Ramos (cell line): Measurements from ENCODE around the gene SMCO1.
"Not testable (repeated sequence)": the region's sequence is repeated elsewhere in the genome, so short reads cannot be mapped to it uniquely, and the experiment has no call there.

Experiments used
- in situ Hi-C: fragments of 300-500 bp; cut with MboI; formaldehyde crosslinking; loops from one replicate; pipeline ENCODE4 v1.14.3; 2022; ENCODE audit warnings: low sequenced_read_pairs; ENCODE audit not compliant: unreplicated experiment

Gene SMCO1

GRCh38 chr3:196514913-196515621, at the start of gene SMCO1:
Gene SMCO1 (minus strand): TSS chr3:196515346. CDS start chr3:196515209, 137 bp downstream.
- in situ Hi-C loops = loop anchor here (10.0 kb wide), 1 partner anchor 490 kb away; no protein-coding TSS in a partner anchor

GRCh38 chr3:196563721-196564225, 48.6 kb upstream of the SMCO1 start:
- in situ Hi-C loops = no loop called here

- in situ Hi-C loops = no loop called here
These were observed 44.7 kb upstream of the SMCO1 start for GRCh38 chr3:196559826-196560225.

- in situ Hi-C loops = no loop called here
These were observed 43.3 kb upstream of the SMCO1 start for GRCh38 chr3:196558476-196558875.

GRCh38 chr3:196557236-196557635, 42.1 kb upstream of the SMCO1 start:
- in situ Hi-C loops = no loop called here

GRCh38 chr3:196555295-196555694, 40.1 kb upstream of the SMCO1 start:
- in situ Hi-C loops = no loop called here

- in situ Hi-C loops = no loop called here
These were observed 39.1 kb upstream of the SMCO1 start for GRCh38 chr3:196554205-196554604.

- in situ Hi-C loops = no loop called here
These were observed 38.4 kb upstream of the SMCO1 start for GRCh38 chr3:196553551-196553950.

GRCh38 chr3:196552253-196552652, 37.1 kb upstream of the SMCO1 start:
- in situ Hi-C loops = no loop called here

- in situ Hi-C loops = not testable (repeated sequence)
These were observed 35.0 kb upstream of the SMCO1 start for GRCh38 chr3:196550172-196550571.

- in situ Hi-C loops = not testable (repeated sequence)
These were observed 34.2 kb upstream of the SMCO1 start for GRCh38 chr3:196549312-196549711.

- in situ Hi-C loops = no loop called here
These were observed 31.9 kb upstream of the SMCO1 start for GRCh38 chr3:196547067-196547466.

- in situ Hi-C loops = no loop called here
These were observed 31.4 kb upstream of the SMCO1 start for GRCh38 chr3:196546537-196546936.

GRCh38 chr3:196544491-196544992, 29.4 kb upstream of the SMCO1 start:
- in situ Hi-C loops = no loop called here

GRCh38 chr3:196541684-196542445, 26.7 kb upstream of the SMCO1 start:
- in situ Hi-C loops = no loop called here

- in situ Hi-C loops = no loop called here
These were observed 22.3 kb upstream of the SMCO1 start for GRCh38 chr3:196537319-196537984.

- in situ Hi-C loops = no loop called here
These were observed 18.1 kb upstream of the SMCO1 start for GRCh38 chr3:196533260-196533681.

GRCh38 chr3:196531418-196531817, 16.3 kb upstream of the SMCO1 start:
- in situ Hi-C loops = no loop called here

- in situ Hi-C loops = no loop called here
These were observed 13.6 kb upstream of the SMCO1 start for GRCh38 chr3:196528639-196529233.

GRCh38 chr3:196525141-196525540, 10.0 kb upstream of the SMCO1 start:
- in situ Hi-C loops = no loop called here
